Measurements from ENCODE around the gene PEAK1. TPM values are rescaled to one million over a fixed set of nuclear protein-coding genes. Genes with fewer than 3 reads are reported as not detected.
A peak's percentile ranks its signal among the peaks of the same experiment; 100 is the strongest.

Gene PEAK1
- total and polyA plus RNA-seq, 10 of the 15 experiments (the other 5 are each of a cell fraction or from before 2014, with no cell fraction given) = 0.62 to 24.2 (median 11.2) TPM

DNA sequence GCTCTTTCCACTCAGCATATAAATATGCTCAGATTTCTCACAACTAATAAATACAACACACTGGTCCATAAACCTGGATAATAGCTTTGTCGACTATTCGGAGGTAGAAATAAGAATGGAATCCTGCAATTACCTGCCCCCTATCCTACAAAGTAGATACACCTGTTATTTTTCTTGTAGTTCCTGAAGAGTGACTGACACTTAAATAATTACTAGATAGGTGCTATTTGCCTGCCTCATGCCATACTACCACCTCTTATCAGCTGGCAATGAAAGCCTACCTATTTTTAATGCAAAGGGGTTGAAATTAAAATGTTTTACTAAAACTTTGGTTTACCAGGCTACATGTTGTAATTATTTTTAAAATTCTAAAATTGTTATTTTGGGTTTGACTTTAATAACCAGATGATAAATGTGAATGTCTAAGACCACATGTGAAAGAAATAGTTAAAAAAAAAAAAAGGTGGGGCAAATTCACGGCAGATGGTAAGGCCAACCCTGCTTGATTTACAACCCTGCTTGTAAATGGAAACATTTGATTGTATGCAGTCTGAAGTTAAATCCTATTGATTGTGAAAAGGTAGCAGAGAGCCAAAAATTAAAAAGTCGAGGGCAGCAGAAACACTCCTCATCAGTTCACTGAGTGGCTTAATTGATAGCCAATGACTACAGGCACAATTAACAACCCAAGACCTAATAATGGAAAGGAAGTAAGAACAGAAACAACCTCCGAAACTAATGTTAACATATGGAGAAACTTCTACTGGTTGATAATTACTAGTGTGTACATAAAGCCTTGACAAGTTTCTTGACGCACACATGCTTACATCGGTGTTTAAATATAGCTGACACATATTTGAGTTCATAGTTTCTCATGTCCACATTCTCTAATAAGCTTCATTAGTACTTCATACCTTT lies 8.9 kb downstream of the PEAK1 start:
- no peak overlapping the region for H2AFZ ChIP-seq (ENCODE audit: control insufficient read depth, low read depth, low read length)
- CTCF ChIA-PET = interaction anchor here (0.8 to 3.8 kb wide), 12 partner anchors 8 to 470 kb away, joined by 3 to 25 read pairs (median 4); partner anchors contain the start of gene HMG20A
- H3K36me3 ChIP-seq (ENCODE audit: control insufficient read depth in 2 of 2, insufficient read depth in 2 of 2, low read length in 1 of 2) = no peaks in the 10 kb centered on the region
- intact Hi-C loops (cut with micrococcal nuclease; ENCODE audit: unreplicated experiment) (no loop called here), in situ Hi-C loops (cut with MboI) (no loop called here)
- SMC1A ChIA-PET (ENCODE audit: uncharacterized antibody, unreplicated experiment) = interaction anchor here (0.8 to 3.8 kb wide), 23 partner anchors 7 to 292 kb away, joined by 3 to 140 read pairs (median 4); partner anchors contain the start of gene HMG20A
- POLR2A ChIA-PET = interaction anchor here (0.6 to 2.9 kb wide), 10 partner anchors 8 to 231 kb away, joined by 3 to 20 read pairs (median 6); partner anchors contain the start of genes HMG20A and PEAK1
- H3K79me2 ChIP-seq (ENCODE audit: control insufficient read depth, insufficient read depth, low read length) = peaks cover 4% of the 10 kb centered on the region
- FAIRE-seq (no peak), DNase-seq (ENCODE audit: low read depth, low spot score) (no peak), ATAC-seq (peak; percentile 79)
- H3K4me3 ChIP-seq = no peak overlapping the region
- no peaks in the 10 kb centered on the region for H4K20me1 ChIP-seq (ENCODE audit: control insufficient read depth, insufficient read depth)
- no peaks in the 10 kb centered on the region; the same call in 2 of the 3 replicates for H3K9me3 ChIP-seq (replicated peaks; ENCODE audit: control insufficient read depth, insufficient read depth, low read length)
- H3K27ac ChIP-seq (ENCODE audit: control insufficient read depth, insufficient read depth) = no peak overlapping the region
- no peak overlapping the region for H3K4me2 ChIP-seq (ENCODE audit: control insufficient read depth, insufficient read depth)
- H3K27me3 ChIP-seq (replicated peaks in 1 of 2; ENCODE audit: control insufficient read depth in 2 of 2, insufficient read depth in 2 of 2, low read length in 1 of 2) = no peaks in the 10 kb centered on the region
- H3K9ac ChIP-seq (ENCODE audit: control insufficient read depth, insufficient read depth, low read length) = no peak overlapping the region
- H3K4me1 ChIP-seq (ENCODE audit: control insufficient read depth, insufficient read depth, low read length) = peaks cover 10% of the 10 kb centered on the region; the same call in 1 of the 2 replicates
- WGBS (ENCODE audit: insufficient coverage, insufficient replicate concordance, low lambda C conversion rate, missing lambda C conversion rate) = 95% methylated on average over 7 of the region's 7 CpGs
- RAD21 ChIA-PET (ENCODE audit: unreplicated experiment) = interaction anchor here (0.7 to 3.8 kb wide), 13 partner anchors 8 to 292 kb away, joined by 3 to 116 read pairs (median 4); partner anchors contain the start of gene HMG20A
- BruUV-seq (replicated peaks) = no TSS peak
- peak; percentile 84 to 91; a peak in 3 of 4 replicates for TF ChIP-seq EP300 (IDR thresholded peaks at IDR 0.05; ENCODE audit: borderline replicate concordance in 1 of 2, control insufficient read depth in 1 of 2, low read depth in 2 of 2, low read length in 2 of 2)
- TF ChIP-seq EGR1 (IDR thresholded peaks at IDR 0.05; ENCODE audit: borderline replicate concordance in 1 of 2, low read depth in 2 of 2, low read length in 2 of 2) = no peak
- TF ChIP-seq ATF7 (IDR thresholded peaks at IDR 0.05; ENCODE audit: low read depth) = peak; percentile 95
- TF ChIP-seq, protein P1, sequence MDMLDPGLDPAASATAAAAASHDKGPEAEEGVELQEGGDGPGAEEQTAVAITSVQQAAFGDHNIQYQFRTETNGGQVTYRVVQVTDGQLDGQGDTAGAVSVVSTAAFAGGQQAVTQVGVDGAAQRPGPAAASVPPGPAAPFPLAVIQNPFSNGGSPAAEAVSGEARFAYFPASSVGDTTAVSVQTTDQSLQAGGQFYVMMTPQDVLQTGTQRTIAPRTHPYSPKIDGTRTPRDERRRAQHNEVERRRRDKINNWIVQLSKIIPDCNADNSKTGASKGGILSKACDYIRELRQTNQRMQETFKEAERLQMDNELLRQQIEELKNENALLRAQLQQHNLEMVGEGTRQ (IDR thresholded peaks at IDR 0.05; ENCODE audit: borderline replicate concordance, low read depth, low read length) = no peak
- TF ChIP-seq BMI1 (IDR thresholded peaks at IDR 0.05; ENCODE audit: borderline replicate concordance) = peak; percentile 67; the same call in 1 of the 2 replicates
- TF ChIP-seq, protein P2, sequence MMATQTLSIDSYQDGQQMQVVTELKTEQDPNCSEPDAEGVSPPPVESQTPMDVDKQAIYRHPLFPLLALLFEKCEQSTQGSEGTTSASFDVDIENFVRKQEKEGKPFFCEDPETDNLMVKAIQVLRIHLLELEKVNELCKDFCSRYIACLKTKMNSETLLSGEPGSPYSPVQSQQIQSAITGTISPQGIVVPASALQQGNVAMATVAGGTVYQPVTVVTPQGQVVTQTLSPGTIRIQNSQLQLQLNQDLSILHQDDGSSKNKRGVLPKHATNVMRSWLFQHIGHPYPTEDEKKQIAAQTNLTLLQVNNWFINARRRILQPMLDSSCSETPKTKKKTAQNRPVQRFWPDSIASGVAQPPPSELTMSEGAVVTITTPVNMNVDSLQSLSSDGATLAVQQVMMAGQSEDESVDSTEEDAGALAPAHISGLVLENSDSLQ (IDR thresholded peaks at IDR 0.05) = peak; percentile 87
- TF ChIP-seq, protein P3, sequence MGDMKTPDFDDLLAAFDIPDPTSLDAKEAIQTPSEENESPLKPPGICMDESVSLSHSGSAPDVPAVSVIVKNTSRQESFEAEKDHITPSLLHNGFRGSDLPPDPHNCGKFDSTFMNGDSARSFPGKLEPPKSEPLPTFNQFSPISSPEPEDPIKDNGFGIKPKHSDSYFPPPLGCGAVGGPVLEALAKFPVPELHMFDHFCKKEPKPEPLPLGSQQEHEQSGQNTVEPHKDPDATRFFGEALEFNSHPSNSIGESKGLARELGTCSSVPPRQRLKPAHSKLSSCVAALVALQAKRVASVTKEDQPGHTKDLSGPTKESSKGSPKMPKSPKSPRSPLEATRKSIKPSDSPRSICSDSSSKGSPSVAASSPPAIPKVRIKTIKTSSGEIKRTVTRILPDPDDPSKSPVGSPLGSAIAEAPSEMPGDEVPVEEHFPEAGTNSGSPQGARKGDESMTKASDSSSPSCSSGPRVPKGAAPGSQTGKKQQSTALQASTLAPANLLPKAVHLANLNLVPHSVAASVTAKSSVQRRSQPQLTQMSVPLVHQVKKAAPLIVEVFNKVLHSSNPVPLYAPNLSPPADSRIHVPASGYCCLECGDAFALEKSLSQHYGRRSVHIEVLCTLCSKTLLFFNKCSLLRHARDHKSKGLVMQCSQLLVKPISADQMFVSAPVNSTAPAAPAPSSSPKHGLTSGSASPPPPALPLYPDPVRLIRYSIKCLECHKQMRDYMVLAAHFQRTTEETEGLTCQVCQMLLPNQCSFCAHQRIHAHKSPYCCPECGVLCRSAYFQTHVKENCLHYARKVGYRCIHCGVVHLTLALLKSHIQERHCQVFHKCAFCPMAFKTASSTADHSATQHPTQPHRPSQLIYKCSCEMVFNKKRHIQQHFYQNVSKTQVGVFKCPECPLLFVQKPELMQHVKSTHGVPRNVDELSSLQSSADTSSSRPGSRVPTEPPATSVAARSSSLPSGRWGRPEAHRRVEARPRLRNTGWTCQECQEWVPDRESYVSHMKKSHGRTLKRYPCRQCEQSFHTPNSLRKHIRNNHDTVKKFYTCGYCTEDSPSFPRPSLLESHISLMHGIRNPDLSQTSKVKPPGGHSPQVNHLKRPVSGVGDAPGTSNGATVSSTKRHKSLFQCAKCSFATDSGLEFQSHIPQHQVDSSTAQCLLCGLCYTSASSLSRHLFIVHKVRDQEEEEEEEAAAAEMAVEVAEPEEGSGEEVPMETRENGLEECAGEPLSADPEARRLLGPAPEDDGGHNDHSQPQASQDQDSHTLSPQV (IDR thresholded peaks at IDR 0.05) = peak; percentile 71; the same call in 1 of the 2 replicates
- peak; percentile 56 to 65; a peak in 2 of 4 replicates for TF ChIP-seq IKZF2 (IDR thresholded peaks at IDR 0.05)
- TF ChIP-seq BHLHE40 (IDR thresholded peaks at IDR 0.05; ENCODE audit: borderline replicate concordance in 1 of 2, low read depth in 2 of 2, low read length in 1 of 2) = peak in 1 of 2 experiments; percentile 59; a peak in 2 of 4 replicates
- peak; percentile 50; the same call in 1 of the 2 replicates for TF ChIP-seq CHD2 (IDR thresholded peaks at IDR 0.05; ENCODE audit: borderline replicate concordance, low read depth, low read length)
- TF ChIP-seq ZNF24 (IDR thresholded peaks at IDR 0.05) = peak; percentile 79
- TF ChIP-seq, protein P4, sequence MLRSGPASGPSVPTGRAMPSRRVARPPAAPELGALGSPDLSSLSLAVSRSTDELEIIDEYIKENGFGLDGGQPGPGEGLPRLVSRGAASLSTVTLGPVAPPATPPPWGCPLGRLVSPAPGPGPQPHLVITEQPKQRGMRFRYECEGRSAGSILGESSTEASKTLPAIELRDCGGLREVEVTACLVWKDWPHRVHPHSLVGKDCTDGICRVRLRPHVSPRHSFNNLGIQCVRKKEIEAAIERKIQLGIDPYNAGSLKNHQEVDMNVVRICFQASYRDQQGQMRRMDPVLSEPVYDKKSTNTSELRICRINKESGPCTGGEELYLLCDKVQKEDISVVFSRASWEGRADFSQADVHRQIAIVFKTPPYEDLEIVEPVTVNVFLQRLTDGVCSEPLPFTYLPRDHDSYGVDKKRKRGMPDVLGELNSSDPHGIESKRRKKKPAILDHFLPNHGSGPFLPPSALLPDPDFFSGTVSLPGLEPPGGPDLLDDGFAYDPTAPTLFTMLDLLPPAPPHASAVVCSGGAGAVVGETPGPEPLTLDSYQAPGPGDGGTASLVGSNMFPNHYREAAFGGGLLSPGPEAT (IDR thresholded peaks at IDR 0.05; ENCODE audit: low read depth) = peak; percentile 77; the same call in 1 of the 2 replicates

Measured in GM12878 (cell line).